ENCODE data around the gene MMP24OS.

GRCh38 chr20:35287509-35288324 lies 9.8 kb upstream of the MMP24OS start:
- no peak for TF ChIP-seq CTCF (IDR thresholded peaks at IDR 0.05)
- no peak for TF ChIP-seq POLR2A (IDR thresholded peaks at IDR 0.05)
